A549 treated with Mapracorat at 1 μM for 4 hours (cell line): Measurements from ENCODE around the gene TNFRSF9. TPM values are rescaled to one million over a fixed set of nuclear protein-coding genes. Genes with fewer than 3 reads are reported as not detected.

Source experiments
- total RNA-seq: library from RNA; stranded (reverse); fragments of 200-300 nt; extraction: Qiagen RNA extraction; gene quantifications from 5 replicates; pipeline ENCODE4 v1.2.3, GENCODE V29; 2022

TNFRSF9 gene
- 1.8 to 3.3 TPM (median 2.5 TPM) in 5 replicates for total RNA-seq

GRCh38 chr1:7940745-7941436, at the start of gene TNFRSF9:
Gene TNFRSF9 (minus strand): TSS chr1:7940839. CDS start chr1:7939994, 845 bp downstream.

GRCh38 chr1:7961216-7962013, 20.8 kb upstream of the TNFRSF9 start, which contains the start of gene PARK7:
Gene PARK7 (plus strand): TSS chr1:7961711. CDS start chr1:7962786, 1,075 bp downstream.

Other genes starting within 250 kb of the TNFRSF9 start
- 67.0 to 76.7 TPM (median 70.0 TPM) in 5 replicates for gene VAMP3, start 169.5 kb downstream of the TNFRSF9 start, total RNA-seq
- gene PER3, start 156.5 kb downstream of the TNFRSF9 start, total RNA-seq = 0.56 to 0.98 TPM (median 0.92 TPM) in 5 replicates
- not detected in 5 replicates for gene UTS2, start 87.8 kb downstream of the TNFRSF9 start, total RNA-seq
- 337 to 384 TPM (median 364 TPM) in 5 replicates for gene PARK7, start 20.9 kb upstream of the TNFRSF9 start, total RNA-seq
- 174 to 230 TPM (median 220 TPM) in 5 replicates for gene ERRFI1, start 85.5 kb upstream of the TNFRSF9 start, total RNA-seq